HepG2 (cell line): ENCODE results near the gene FDPS. TPM values are rescaled to one million over a fixed set of nuclear protein-coding genes. Genes with fewer than 3 reads are reported as not detected.

ENCODE experiments used
- ARID4A ChIP-seq: sonication (generic); formaldehyde crosslinking; IDR thresholded peaks from 2 replicates; pipeline ENCODE4 v1.5.0; 2020; ENCODE audit warnings: mild to moderate bottlenecking, missing genetic modification reagents, borderline replicate concordance
- GABPB1 ChIP-seq: IDR thresholded peaks from 2 replicates; pipeline ENCODE4 v1.6.1; 2016; ENCODE audit warnings: mild to moderate bottlenecking, missing genetic modification reagents, moderate library complexity, missing compliant biosample characterization
- HOXA5 ChIP-seq: sonication (generic); formaldehyde crosslinking; IDR thresholded peaks from 2 replicates; pipeline ENCODE4 v1.4.0; 2020; ENCODE audit warnings: missing genetic modification reagents
- MAFG ChIP-seq: sonication (generic); formaldehyde crosslinking; IDR thresholded peaks from 2 replicates; pipeline ENCODE4 v1.5.1; 2020; ENCODE audit warnings: mild to moderate bottlenecking, missing genetic modification reagents
- NFYC ChIP-seq: IDR thresholded peaks from 2 replicates; pipeline ENCODE4 v1.6.1; 2016; ENCODE audit warnings: missing genetic modification reagents, missing compliant biosample characterization
- PHF8 ChIP-seq: sonication (generic); formaldehyde crosslinking; IDR thresholded peaks from 2 replicates; pipeline ENCODE4 v1.5.0; 2020; ENCODE audit warnings: missing genetic modification reagents
- PPARG ChIP-seq: conservative IDR thresholded peaks from 2 replicates; pipeline ENCODE4 v1.6.1; 2016; ENCODE audit warnings: missing biosample characterization, missing genetic modification reagents
- SPEN ChIP-seq: sonication (generic); formaldehyde crosslinking; IDR thresholded peaks from 2 replicates; pipeline ENCODE4 v1.5.1; 2020; ENCODE audit warnings: low read depth, mild to moderate bottlenecking, missing genetic modification reagents
- TCF12 ChIP-seq, 2 experiments: fragments of 450-650 bp in 1 of 2; sonication (generic) in 1 of 2; formaldehyde crosslinking in 1 of 2; IDR thresholded peaks; 2 replicates each; pipeline versions ENCODE4 v1.6.1 to v1.8.0; 2017 to 2022; ENCODE audit warnings: antibody characterized with exemption in 1 of 2, mild to moderate bottlenecking in 1 of 2, missing genetic modification reagents in 1 of 2, moderate library complexity in 1 of 2
- THAP11 ChIP-seq: IDR thresholded peaks from 2 replicates; pipeline ENCODE4 v1.6.1; 2016; ENCODE audit warnings: missing biosample characterization, missing genetic modification reagents
- TRAFD1 ChIP-seq: sonication (generic); formaldehyde crosslinking; IDR thresholded peaks from 2 replicates; pipeline ENCODE4 v1.5.1; 2020; ENCODE audit warnings: missing genetic modification reagents, mild to moderate bottlenecking, borderline replicate concordance
- XRCC5 ChIP-seq: fragments of 200-400 bp; formaldehyde crosslinking; optimal IDR thresholded peaks from 2 replicates; pipeline ENCODE3; 2017; ENCODE audit warnings: mild to moderate bottlenecking, low read length
- ZBTB33 ChIP-seq: sonication (generic); formaldehyde crosslinking; IDR thresholded peaks from 2 replicates; pipeline ENCODE4 v1.4.0; 2020; ENCODE audit warnings: missing genetic modification reagents
- ZBTB43 ChIP-seq: sonication (generic); formaldehyde crosslinking; conservative IDR thresholded peaks from 2 replicates; pipeline ENCODE4 v1.4.0; 2020; ENCODE audit warnings: missing genetic modification reagents
- ZFP82 ChIP-seq: sonication (generic); formaldehyde crosslinking; IDR thresholded peaks from 2 replicates; pipeline ENCODE4 v1.5.1; 2020; ENCODE audit warnings: mild to moderate bottlenecking, missing genetic modification reagents, borderline replicate concordance
- ZNF296 ChIP-seq: sonication (generic); formaldehyde crosslinking; conservative IDR thresholded peaks from 2 replicates; pipeline ENCODE4 v1.5.0; 2020; ENCODE audit warnings: mild to moderate bottlenecking, missing genetic modification reagents
- ZNF674 ChIP-seq: sonication (generic); formaldehyde crosslinking; IDR thresholded peaks from 2 replicates; pipeline ENCODE4 v1.5.0; 2020; ENCODE audit warnings: low read depth, mild to moderate bottlenecking, missing genetic modification reagents
- polyA plus RNA-seq, 8 experiments: library from polyadenylated mRNA; depleted of rRNA in 3 of 8; stranded (reverse) in 7 of 8; unstranded in 1 of 8; fragments of >200 nt; fragmentation: Illumina TruSeq in 4 of 8; extraction: Trizol in 4 of 8; gene quantifications; 2 replicates each; pipeline versions ENCODE4 v1.2.1 to v1.2.3, GENCODE V29; 2011 to 2016; ENCODE audit warnings: low read depth in 4 of 8, missing spikeins in 1 of 8, mixed read lengths in 1 of 8; ENCODE audit not compliant: insufficient read depth in 1 of 8
- total RNA-seq, 5 experiments: library from RNA; depleted of rRNA; stranded (reverse); fragments of >200 nt; fragmentation: Illumina TruSeq; extraction: Trizol; gene quantifications; 2 replicates each; pipeline ENCODE4 v1.2.3, GENCODE V29; 2016; ENCODE audit warnings: low read depth in 1 of 5

The FDPS gene
- total and polyA plus RNA-seq, 2 of the 13 experiments (the other 11 are each of a cell fraction or from before 2014, with no cell fraction given) = 264 to 519 TPM

GRCh38 chr1:155324717-155325602, 16.3 kb downstream of the FDPS start (continued):
- TF ChIP-seq ZBTB33 (CRISPR knock-in tag) = peak; percentile 83
- TF ChIP-seq SPEN (CRISPR knock-in tag) = peak; percentile 37
- TF ChIP-seq PHF8 (CRISPR knock-in tag) = no peak
- TF ChIP-seq NFYC (CRISPR knock-in tag) = no peak
- no peak for TF ChIP-seq MAFG
- TF ChIP-seq ARID4A (CRISPR knock-in tag) = peak; percentile 0; the same call in 1 of the 2 replicates
- no peak for TF ChIP-seq ZNF296 (CRISPR knock-in tag)
- no peak for TF ChIP-seq PPARG
- TF ChIP-seq ZFP82 (CRISPR knock-in tag) = 0 out of 2 replicates have a peak, but pooled peaks have one; percentile 0
- no peak for TF ChIP-seq TCF12 (IDR thresholded peaks at IDR 0.05)
- TF ChIP-seq TCF12 (CRISPR knock-in tag; IDR thresholded peaks at IDR 0.05) = 0 out of 2 replicates have a peak, but pooled peaks have one; percentile 61
- peak; percentile 55; the same call in 1 of the 2 replicates for TF ChIP-seq THAP11 (CRISPR knock-in tag)
- TF ChIP-seq ZBTB43 (CRISPR knock-in tag) = no peak
- peak; percentile 43 for TF ChIP-seq GABPB1 (CRISPR knock-in tag)
- peak; percentile 62 for TF ChIP-seq XRCC5
- peak; percentile 1; the same call in 1 of the 2 replicates for TF ChIP-seq HOXA5 (CRISPR knock-in tag)
- TF ChIP-seq TRAFD1 (CRISPR knock-in tag) = 0 out of 2 replicates have a peak, but pooled peaks have one; percentile 54
- no peak for TF ChIP-seq ZNF674 (CRISPR knock-in tag)
